Hepatic stellate cell (primary cell): ENCODE measurements around the gene PIANP.
"Not testable (repeated sequence)": the region's sequence is repeated elsewhere in the genome, so short reads cannot be mapped to it uniquely, and the experiment has no call there.

Experiments used
- DNase-seq: peaks from one replicate; pipeline ENCODE4 v3.0.0; 2011; ENCODE audit warnings: low spot score

Gene PIANP, protein sequence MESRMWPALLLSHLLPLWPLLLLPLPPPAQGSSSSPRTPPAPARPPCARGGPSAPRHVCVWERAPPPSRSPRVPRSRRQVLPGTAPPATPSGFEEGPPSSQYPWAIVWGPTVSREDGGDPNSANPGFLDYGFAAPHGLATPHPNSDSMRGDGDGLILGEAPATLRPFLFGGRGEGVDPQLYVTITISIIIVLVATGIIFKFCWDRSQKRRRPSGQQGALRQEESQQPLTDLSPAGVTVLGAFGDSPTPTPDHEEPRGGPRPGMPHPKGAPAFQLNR

DNA sequence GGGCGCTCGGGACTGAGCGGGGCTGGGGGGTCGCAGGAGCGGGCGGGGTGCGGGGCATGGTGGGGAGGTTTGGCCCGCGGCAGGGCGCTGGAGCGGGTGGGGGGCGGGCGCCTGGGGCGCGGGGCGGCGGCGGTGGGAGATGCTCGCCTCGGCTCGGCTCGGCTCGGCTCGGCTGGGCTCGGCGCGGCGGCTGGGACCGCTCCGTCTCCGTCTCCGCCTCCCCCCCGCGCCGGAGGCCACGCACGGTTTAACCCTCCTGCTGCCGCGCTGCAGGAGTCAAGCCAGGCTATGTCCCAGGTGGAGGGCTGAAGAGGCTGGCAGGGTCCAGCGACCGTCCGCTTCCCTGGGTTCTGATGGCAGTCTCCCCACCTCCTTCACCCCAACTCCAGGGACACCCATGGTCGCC, at the start of gene PIANP:
Gene PIANP (minus strand): TSS at position 170 of the 406 bp plus-strand sequence. CDS start 2,754 bp downstream, outside the sequence.
- no peak for DNase-seq

GRCh38 chr12:6748761-6749160, 48.1 kb upstream of the PIANP start:
- DNase-seq = no peak

DNA sequence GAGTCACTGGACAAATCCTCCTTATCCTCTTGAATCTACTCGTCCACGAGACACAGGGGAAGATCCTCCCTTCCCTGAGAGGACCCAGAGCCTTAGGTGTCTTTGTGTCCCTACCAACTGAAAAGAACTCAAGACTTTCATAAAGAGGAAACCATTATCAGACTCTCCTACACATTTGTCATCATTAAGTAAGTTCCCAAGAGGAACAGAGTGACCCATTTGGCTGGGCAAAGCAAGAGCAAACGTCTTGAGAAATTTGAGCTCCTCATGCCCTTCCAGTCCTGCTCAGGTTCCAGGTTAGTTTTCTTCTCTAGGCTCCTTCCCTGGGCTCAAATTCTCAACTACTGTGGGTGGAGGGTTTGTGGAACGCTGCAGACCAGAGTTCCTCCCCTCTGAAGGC, 46.6 kb upstream of the PIANP start:
- DNase-seq = no peak

GRCh38 chr12:6745741-6746525, 45.3 kb upstream of the PIANP start:
- no peak for DNase-seq

DNA sequence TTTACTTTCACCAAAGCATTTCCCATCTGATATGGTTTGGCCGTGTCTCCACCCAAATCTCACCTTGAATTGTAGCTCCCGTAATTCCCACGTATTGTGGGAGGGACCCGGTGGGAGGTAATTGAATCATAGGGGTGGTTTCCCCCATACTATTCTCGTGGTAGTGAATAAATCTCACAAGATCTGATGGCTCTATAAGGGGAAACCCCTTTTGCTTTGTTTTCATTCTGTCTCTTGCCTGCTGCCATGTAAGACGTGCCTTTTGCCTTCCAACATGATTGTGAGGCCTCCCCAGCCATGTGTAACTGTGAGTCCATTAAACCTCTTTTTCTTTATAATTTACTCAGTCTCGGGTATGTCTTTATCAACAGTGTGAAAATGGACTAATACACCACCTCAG, 42.7 kb upstream of the PIANP start:
- DNase-seq = not testable (repeated sequence)

- no peak for DNase-seq
Observed at GRCh38 chr12:6742834-6743233, 42.2 kb upstream of the PIANP start.

GRCh38 chr12:6742080-6742479, 41.5 kb upstream of the PIANP start:
- not testable (repeated sequence) for DNase-seq

GRCh38 chr12:6736754-6737153, 36.1 kb upstream of the PIANP start:
- no peak for DNase-seq

- DNase-seq = peak; percentile 79
Observed at GRCh38 chr12:6735448-6736191, 35.0 kb upstream of the PIANP start.

DNA sequence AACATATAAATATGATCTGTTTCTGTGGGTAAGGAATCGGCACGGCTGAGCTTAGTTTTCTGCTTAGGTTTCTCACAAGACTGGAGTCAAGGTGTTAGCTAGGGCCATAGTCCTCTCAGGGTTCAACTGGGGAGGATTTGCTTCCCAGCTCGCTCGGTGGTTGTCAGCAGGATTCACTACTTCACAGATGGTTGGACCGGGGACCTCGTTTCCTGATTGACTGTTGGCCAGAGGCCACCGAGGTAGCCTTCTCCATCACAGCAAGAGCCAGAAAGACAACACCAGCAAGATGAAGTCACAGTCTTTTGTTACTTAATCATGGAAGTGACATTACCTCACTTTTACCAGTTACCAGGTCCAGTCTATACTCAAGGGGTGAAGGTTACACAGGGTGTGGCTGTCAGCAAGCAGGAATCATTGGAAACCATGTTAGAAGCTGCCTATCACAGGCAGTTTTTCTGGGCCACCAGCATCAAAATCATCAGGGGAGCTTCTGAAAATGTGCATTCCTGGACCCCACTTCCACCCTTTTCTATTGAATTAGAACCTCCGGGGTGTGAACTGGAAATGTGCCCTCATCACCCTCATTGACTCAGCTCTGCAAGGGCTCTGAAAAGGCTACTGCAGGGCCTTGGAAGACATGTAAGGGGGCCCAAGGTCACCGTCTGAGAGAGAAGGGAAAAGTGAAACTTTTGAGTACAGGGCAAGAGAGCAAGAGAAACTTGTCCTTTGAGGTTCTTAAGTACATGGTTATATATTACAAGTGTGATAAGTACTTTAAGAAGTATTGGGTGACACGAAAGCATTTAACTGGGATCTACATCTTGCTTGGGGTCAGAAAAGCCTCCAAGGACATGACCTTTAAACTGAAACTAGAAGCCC, 34.1 kb upstream of the PIANP start:
- no peak for DNase-seq

DNA sequence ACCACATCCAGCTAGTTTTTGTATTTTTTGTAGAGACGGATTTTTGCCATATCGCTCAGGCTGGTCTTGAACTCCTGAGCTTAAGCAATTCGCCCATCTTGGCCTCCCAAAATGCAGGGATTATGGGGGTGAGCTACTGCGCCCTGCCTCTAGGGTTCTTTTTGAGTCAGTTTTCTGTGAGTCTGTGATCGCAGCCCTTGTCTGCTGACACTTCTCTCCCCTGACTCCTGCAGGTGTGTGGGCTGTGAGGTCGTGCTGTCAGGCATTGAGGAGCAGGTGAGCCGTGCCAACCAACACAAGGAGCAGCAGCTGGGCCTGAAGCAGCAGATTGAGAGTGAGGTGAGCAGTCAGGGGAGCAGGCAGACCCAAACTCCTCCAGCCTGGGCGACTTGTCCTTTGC, 29.6 kb upstream of the PIANP start:
- DNase-seq = no peak

DNA sequence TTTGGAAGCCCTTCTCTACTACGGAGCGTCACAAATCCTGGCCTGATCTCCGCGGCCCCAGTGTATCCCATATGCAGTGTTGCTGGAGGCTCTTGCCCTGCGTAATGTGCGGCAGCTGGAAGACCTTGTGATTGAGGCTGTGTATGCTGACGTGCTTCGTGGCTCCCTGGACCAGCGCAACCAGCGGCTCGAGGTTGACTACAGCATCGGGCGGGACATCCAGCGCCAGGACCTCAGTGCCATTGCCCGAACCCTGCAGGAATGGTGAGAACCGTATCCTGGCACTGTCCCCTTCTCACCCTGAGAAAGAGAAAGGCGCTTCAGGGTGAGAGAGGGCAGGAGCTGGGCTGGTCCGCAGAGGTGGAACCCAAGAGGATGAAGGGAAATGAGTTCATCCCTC, 28.6 kb upstream of the PIANP start:
- no peak for DNase-seq

DNA sequence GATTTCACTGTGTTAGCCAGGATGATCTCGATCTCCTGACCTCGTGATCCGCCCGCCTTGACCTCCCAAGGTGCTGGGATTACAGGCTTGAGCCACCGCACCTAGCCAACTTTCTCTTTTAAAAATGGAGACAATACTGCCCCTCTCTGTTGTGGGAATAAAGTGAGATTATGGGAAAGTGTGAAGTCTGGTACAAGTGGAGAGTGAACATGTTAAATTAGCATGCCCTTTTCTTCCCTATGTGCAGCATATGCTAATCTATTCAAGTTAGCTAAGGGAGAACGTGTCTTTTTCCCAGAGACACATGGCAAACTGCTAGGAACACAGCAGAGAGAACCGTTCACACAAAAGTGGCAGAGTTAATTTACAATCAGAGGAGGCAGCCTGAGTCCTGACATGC, 24.7 kb upstream of the PIANP start:
- DNase-seq = no peak

DNA sequence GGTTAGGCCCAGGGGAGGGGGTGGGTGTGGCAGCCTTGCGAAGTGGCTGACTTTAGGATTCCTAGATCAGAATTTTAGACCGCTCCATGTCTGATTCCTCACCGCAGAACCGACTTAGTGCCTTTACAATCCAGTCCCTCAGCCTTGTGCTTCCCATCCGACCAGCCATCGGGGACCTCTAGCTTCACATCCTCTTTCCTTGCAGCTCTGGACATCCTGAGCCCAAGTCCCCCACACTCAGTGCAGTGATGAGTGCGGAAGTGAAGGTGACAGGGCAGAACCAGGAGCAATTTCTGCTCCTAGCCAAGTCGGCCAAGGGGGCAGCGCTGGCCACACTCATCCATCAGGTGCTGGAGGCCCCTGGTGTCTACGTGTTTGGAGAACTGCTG, 23.8 kb upstream of the PIANP start:
- no peak for DNase-seq

DNA sequence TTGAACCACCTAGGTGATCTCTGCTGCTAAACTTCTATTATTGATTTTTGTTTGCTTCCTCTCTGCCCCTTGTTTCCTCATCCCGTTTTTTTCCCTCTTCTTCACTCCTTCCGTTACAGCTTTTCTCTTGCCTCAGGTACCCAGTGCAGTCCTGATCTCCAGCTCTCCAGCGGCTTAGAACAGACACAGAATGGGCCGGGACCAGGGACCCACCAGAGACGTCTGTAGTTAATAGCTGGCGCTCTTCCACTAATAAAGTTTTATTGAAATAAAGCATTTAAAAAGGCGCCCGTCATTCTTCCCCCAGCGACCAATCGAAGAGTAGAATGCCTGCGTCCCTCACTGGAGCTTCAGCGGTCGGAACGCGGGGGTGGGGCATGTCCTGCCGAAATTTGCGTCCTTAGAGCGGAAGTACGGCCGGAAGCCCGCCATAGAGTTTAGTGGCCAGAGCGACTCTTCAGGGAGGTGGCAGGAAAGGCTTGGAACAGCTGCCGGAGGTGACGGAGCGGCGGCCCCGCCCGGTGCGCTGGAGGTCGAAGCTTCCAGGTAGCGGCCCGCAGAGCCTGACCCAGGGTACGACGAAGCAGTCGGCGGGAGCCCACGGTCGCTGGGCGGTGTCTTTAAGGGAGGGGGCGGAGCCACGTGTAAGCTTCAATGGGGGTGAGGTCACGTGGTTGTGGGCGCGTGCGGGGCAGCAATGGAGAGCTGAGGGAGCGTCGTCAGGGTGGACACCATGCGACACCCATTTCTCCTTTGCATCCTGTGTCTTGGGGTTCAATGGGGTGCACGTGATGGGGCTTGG, 23.2 kb upstream of the PIANP start, which contains the start of gene COPS7A:
Gene COPS7A (plus strand): TSS at position 440 of the 802 bp plus-strand sequence. CDS start 611 bp downstream, outside the sequence.
- peak; percentile 97 for DNase-seq

DNA sequence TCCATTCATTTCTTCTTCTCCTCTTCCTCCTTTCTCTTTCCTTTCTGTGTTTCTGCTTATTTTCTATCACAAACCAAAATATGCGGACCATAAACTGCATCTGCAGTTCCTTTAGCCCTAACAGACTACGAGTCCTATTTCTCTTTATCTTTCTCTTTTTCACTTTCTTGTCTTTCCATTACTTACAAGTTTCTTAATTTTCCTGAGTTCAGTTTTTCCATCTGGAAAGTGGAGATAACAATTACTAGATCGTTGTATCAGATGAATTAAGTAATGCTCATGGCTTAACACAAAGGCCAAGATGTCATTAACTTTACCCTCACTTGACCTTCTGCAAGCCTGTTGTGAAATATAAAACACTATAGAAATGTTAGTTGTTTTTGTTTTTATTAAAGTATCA, 22.2 kb upstream of the PIANP start:
- DNase-seq = no peak

- DNase-seq = no peak
Observed at GRCh38 chr12:6716874-6717437, 16.3 kb upstream of the PIANP start.

DNA sequence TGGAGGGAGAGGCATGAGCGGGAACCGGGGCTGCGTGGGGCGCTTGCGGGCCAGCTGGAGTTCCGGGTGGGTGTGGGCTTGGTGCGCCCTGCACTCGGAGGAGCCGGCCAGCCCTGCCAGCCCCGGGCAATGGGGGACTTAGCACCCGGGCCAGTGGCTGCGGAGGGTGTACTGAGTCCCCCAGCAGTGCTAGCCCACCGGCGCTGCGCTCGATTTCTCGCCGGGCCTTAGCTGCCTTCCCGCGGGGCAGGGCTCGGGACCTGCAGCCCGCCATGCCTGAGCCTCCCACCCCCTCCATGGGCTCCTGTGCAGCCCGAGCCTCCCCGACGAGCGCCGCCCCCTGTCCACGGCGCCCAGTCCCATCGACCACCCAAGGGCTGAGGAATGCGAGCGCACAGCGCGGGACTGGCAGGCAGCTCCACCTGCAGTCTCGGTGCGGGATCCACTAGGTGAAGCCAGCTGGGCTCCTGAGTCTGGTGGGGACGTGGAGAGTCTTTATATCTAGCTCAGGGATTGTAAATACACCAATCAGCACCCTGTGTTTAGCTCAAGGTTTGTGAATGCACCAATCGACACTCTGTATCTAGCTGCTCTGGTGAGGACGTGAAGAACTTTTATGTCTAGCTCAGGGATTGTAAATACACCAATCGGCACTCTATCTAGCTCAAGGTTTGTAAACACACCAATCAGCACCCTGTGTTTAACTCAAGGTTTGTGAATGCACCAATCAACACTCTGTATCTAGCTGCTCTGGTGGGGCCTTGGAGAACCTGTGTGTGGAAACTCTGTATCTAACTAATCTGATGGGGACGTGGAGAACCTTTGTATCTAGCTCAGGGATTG, 15.6 kb upstream of the PIANP start:
- DNase-seq = not testable (repeated sequence)

GRCh38 chr12:6708960-6709394, 8.4 kb upstream of the PIANP start:
- no peak for DNase-seq
